GM19240 (cell line): ENCODE data around the gene TMSB15B.
"Not testable (repeated sequence)": the region's sequence is repeated elsewhere in the genome, so short reads cannot be mapped to it uniquely, and the experiment has no call there.

Source experiments
- DNase-seq: peaks from one replicate; pipeline ENCODE4 v3.0.0; 2011; ENCODE audit warnings: low spot score; ENCODE audit not compliant: insufficient read length

Gene TMSB15B

GRCh38 chrX:103962411-103963278, at the start of gene TMSB15B:
TSS of gene TMSB15B (plus strand) at chrX:103962627.
- DNase-seq = not testable (repeated sequence)

- DNase-seq = no peak
Observed at GRCh38 chrX:103913356-103914020, 48.9 kb upstream of the TMSB15B start.

GRCh38 chrX:103918050-103918449, 44.4 kb upstream of the TMSB15B start:
- peak; percentile 11 for DNase-seq

GRCh38 chrX:103918571-103919269, 43.7 kb upstream of the TMSB15B start:
- peak; percentile 25 for DNase-seq

- no peak for DNase-seq
Observed at GRCh38 chrX:103919270-103919637, 43.2 kb upstream of the TMSB15B start.

GRCh38 chrX:103920515-103920914, 41.9 kb upstream of the TMSB15B start:
- DNase-seq = not testable (repeated sequence)

- DNase-seq = no peak
Observed at GRCh38 chrX:103927030-103927429, 35.4 kb upstream of the TMSB15B start.

GRCh38 chrX:103927633-103928032, 34.8 kb upstream of the TMSB15B start:
- no peak for DNase-seq

- no peak for DNase-seq
Observed at GRCh38 chrX:103932133-103932532, 30.3 kb upstream of the TMSB15B start.

- DNase-seq = not testable (repeated sequence)
Observed at GRCh38 chrX:103940257-103940656, 22.2 kb upstream of the TMSB15B start.

- no peak for DNase-seq
Observed at GRCh38 chrX:103941201-103941975, 21.0 kb upstream of the TMSB15B start.

GRCh38 chrX:103949506-103949905, 12.9 kb upstream of the TMSB15B start:
- DNase-seq = no peak

GRCh38 chrX:103953353-103953752, 9.1 kb upstream of the TMSB15B start:
- no peak for DNase-seq

GRCh38 chrX:103954259-103954658, 8.2 kb upstream of the TMSB15B start:
- no peak for DNase-seq

GRCh38 chrX:103960599-103960998, 1.8 kb upstream of the TMSB15B start:
- not testable (repeated sequence) for DNase-seq

- DNase-seq = not testable (repeated sequence)
Observed at GRCh38 chrX:103983508-103983907, 21.1 kb downstream of the TMSB15B start.

- no peak for DNase-seq
Observed at GRCh38 chrX:103999234-103999633, 36.8 kb downstream of the TMSB15B start.

GRCh38 chrX:104008831-104009230, 46.4 kb downstream of the TMSB15B start:
- no peak for DNase-seq

- DNase-seq = no peak
Observed at GRCh38 chrX:104013158-104013557, 50.7 kb downstream of the TMSB15B start.

- DNase-seq = no peak
Observed at GRCh38 chrX:104013606-104014005, 51.2 kb downstream of the TMSB15B start, which contains the start of gene H2BW1. TSS of gene H2BW1 (minus strand) at chrX:104013708. CDS start at chrX:104013576, 132 bp downstream.

- DNase-seq = not testable (repeated sequence)
Observed at GRCh38 chrX:104015576-104015975, 53.1 kb downstream of the TMSB15B start.
